Middle frontal gyrus (tissue), 1 donor: Measurements from ENCODE around the gene RBFOX2.

Source experiments
- DNase-seq: peaks from one replicate; pipeline ENCODE4 v3.0.0-alpha.2; 2015; ENCODE audit warnings: low spot score; ENCODE audit errors: extremely low spot score

Gene RBFOX2

DNA sequence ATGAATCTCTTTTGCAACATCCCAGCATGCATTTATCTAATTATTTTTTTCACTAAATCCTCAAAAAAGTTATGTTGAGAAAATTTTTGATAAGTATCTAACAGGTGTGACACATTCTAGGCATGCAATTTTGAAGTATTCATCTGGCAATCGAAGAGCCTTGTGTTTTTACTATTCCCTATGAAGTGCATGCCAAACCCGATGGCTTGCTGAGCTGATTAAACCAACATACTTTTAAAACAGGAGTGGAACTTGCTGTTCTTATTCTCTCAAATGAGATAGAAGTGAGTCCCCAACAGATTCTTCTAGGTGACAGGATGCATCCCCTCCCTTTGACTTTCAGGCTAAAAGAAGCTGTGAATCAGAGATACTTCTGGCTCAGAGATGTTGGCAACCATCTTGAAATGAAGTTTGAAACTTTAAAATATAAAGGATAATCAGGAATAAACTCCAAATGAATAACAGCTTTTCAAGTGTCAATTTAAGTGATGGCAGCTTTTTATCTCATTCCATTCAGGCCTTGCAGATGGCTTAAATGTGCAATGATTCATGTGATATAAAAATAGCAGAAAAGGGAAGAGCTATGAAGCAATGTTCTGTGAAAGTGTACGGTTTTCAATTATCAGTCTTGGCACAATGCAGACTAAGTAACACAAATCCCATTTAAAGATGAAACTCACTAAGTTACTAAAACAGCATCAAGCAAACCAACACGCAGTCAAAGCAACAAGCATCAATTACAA, 243.3 kb downstream of the RBFOX2 start:
- DNase-seq: no peak

DNA sequence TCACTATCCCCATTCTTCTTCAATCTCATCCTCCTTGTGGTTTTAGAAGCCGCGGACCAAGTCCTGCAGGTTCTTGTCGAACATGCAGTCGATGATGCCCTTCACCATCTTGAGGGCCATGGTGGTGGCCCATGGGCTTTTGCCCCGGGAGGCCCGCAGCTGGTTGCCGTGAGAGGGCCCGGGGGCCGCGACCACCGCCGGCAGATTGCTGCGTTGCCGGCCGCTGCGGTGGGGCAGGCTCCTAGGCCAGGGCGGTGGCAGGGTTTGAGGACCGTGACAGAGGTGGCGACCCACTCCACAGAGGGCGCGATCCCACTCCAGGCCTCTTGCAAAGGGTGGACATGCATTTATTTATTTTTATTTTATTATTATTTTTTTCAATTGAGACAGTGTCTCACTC, 244.0 kb downstream of the RBFOX2 start:
- DNase-seq: no peak

DNA sequence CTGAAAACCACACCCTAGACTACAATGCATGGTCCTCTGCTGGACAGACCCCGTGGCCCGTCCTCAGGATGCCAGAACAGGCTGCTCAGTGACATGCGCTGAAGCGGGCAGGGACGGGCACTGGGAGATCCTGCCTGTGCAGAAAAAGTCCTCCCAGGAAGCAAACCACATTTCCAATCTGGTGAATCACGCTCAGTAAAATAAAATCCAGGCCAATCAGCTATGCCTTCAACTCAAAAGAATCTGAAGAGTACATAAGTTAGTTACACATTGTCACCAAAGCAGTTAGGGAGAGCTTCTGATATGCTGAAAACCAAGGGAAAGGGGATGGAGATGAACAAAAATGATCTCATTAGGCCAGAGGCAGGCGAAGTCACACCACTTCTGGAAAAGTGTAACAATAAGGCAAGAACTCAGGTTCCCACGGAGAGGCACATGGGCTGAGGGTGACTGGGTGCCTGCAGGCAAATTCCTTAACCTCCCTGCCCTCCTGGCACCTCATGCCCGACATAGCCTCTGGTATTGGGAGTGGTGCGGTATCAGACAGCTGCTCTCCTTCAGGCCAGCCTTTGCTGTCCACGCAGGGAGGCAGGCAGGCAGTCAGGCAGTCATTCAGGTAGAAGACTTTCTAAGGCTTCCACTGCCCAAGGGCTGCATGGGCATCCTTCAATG, 244.5 kb downstream of the RBFOX2 start:
- no peak for DNase-seq

DNA sequence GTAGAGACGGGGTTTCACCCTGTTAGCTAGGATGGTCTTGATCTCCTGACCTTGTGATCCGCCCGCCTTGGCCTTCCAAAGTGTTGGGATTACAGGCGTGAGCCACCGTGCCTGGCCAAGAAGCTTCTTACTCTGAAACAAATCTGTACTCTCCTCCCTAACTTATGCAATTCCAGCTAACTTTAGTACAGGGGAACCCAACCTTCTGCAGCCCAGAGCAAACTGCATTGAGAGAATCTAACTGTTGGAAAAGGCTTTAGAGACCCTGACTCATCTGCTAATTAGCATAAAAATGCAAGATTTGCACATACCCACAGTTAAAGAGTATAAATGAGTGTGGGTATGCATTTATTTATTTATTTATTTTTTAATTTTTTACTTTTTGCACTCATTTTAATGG, 246.1 kb downstream of the RBFOX2 start:
- no peak for DNase-seq

DNA sequence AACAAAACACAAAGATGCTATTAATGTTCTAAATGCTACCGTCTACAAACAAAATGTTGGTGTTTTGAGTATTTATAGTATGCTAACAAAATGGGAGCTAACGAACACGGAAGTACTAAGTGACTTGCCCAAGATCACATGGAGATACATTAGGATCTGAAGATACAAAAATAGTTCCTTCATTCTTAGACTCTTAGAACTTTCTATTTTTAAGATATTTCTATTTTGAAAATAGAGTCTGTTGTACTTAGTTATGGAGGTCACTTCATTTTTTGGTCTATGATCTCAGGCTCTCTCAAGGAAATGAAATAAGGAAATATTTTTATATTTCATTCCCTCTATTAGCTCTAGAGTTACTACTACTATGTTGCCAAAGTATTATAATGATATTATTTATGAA, 246.7 kb downstream of the RBFOX2 start:
- no peak for DNase-seq

DNA sequence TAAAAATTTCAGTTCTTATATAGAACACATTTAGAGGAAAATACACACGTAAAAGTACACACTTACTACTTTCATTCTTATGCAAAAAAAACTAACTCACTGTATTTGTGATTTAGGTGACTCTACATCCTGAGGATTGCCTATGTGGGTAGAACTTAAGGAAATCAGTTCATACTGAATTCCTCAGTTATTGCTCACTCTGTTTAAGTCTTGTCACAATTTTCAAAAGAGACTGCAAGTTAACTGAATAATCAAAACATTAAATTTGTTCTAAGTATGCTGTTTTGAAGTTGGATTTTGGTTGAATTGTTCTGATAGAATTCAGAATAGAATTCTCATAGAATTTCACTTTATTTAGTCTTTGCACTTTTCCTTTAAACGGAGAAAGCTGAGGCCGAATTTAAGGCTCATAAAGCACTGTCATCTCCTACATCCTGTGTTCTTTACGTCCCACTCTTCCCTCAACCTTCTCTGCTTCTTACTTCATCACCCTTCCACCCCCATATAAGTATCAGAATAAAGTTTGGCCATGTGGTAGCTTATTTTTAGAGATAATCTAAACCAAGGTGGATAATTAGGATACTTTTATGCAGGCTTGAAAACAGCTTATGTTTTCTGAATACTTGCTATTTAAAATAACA, 251.2 kb downstream of the RBFOX2 start:
- DNase-seq: no peak

DNA sequence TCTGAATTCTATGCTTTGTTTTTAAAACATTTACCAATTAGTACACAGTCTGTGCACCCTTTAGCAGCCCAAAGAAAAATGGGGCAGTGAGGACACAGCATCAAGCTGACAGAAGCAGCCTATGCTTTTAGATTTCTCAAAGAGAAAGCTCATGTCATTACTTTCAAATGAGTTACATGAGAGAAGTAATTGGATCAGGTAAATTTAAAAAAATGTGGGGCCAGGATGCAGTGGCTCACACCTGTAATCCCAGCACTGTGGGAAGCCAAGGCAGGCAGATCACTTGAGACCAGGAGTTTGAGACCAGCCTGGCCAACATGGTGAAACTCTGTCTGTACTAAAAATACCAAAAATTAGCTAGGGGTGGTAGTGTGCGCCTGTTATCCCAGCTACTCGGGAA, 253.3 kb downstream of the RBFOX2 start:
- no peak for DNase-seq

DNA sequence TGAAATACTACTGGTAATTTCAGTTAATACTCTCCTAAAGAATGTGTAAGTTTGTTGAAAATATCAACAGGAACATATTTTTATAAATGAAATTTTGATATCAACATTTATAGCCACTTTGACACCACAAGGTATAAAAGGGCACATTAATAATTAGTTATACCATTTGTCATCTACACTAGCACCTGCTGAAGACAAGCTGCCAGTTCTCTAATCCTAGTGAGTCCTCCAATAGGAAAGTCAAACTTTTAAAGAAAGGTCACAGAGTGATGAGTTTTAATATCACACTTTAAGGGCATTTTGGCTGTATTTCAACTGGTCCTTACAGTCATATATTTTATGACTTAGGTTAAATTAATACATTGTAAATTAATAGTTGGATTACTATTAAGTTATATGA, 258.6 kb downstream of the RBFOX2 start:
- DNase-seq: no peak

DNA sequence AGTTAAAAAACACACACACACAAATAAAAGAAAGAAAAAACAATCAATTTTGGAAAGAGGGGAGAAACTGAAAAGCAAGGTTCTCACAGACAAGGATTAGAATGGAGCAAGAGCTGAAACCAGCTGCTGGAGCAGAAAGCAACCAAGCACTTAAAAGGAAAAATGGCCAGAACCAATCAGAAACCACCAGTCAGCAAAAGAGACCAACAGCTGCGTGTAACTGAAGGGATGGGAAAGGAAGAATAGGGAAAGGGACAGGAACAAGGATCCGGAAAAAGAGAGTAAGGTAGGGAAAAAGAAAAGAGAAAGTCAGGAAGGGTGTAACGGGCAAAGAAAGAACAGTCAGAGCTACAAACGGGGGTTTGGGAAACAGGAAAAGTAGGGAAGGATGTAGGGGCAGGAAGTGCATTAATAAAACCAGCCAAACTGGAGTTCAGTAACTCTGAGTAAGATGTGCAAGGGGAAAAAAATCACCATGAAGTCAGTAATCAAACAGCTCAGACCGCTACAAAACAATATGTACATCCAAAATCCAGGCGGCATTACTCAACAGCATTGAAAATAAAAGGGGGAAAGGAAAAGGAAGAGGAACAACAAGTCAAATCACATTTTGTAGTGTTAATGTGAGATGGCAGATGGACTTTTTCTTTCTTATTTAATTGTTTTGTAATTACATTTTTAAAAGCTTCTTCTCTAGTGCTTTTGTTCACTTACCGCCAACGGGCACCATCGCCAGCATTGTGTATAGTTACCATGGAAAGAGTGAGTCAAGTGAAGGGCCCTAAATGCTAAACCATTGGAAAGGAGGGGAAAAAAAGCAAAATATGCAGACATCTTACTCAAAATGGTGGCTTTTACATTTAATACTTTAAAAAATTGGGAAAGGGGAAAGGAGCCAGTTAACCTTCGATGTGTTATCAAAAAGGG, 261.7 kb downstream of the RBFOX2 start:
- DNase-seq: no peak

DNA sequence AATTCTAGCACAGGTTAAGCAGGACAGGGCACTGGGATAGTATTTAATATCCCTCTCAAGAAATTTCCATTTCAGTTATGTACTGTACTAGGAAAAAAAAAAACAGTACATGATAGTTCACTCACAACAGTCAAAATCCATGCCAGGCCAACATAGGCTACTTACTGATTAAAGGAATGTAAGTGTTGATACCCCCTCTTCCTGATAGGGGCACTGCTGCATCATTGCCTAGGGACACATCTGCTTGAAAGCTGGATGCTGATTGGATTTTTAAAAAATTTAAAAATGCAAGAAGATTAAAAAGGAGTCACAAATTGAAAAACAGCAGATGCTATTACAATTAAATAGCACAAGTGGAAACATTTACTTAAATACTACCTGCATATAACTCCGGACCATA, 267.6 kb downstream of the RBFOX2 start:
- DNase-seq: no peak

DNA sequence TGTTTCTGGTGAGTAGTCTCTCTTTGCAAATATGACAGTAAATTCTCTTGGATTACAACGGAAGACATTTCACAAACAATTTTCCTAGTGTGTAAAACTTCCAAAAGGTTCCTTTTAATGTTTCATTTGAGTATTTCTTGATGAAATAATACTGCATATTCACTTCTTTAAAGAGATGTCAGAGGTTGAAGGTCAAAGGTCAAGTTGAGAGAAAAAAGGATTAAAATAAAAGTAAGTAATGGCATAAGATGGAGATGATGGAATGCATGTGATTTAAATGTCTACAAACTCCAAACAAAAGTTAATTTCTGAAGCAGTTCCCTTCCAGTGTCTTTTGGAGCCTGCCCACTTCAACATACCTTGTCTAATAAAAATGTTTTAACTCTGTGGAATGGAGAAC, 270.2 kb downstream of the RBFOX2 start:
- DNase-seq: no peak

DNA sequence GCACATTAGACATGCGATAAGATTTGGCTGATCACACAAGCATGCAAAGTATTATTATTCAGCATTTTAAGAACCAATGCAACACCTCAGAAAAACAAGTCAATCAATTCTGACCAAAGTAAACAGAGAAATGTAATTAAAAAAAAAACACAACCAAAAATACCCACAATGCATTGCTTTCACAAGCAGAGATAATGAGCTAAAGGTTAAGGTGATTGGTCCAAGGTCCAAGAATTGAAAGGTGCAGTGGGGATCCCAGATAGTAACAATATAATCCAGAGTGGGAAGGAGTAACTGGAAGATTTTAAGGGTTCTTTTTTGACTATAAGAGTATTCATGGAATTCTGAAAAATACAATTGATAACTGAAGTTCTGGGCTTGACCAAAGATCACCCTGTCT, 271.9 kb downstream of the RBFOX2 start:
- no peak for DNase-seq

DNA sequence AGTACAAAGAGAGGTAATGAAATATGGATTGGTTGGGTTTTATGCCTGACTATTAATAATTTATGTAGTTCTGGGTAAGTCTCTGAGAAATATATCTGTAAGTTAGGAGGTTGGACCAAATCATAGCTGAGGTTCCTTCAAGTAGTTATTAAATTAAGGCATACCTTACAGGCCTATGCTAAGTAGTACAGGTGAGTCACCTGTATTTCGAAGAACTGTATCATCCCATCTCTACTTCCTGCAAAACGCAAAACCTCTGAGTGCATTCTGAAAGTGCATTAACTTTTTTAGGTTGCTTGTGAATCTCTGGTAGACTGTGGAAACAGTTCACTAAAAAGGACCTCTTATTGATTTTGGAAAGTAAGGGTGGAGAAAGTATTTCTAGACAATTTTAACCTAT, 273.9 kb downstream of the RBFOX2 start:
- no peak for DNase-seq

DNA sequence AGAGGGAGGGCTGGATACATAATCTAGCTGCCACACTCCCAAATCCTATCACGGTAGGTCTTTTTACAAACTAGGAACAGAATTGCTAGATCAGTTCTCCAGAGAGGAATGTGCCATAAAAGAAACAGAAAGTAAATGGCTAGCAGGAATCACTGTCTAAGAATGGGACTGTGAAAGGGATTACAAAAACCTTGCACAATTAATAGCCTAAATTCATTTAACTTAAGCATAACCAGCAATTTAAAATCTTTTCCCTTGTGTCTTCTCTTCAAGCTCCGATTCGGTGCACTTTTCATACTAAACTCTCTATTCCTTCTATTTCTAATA, 275.8 kb downstream of the RBFOX2 start:
- DNase-seq: no peak

DNA sequence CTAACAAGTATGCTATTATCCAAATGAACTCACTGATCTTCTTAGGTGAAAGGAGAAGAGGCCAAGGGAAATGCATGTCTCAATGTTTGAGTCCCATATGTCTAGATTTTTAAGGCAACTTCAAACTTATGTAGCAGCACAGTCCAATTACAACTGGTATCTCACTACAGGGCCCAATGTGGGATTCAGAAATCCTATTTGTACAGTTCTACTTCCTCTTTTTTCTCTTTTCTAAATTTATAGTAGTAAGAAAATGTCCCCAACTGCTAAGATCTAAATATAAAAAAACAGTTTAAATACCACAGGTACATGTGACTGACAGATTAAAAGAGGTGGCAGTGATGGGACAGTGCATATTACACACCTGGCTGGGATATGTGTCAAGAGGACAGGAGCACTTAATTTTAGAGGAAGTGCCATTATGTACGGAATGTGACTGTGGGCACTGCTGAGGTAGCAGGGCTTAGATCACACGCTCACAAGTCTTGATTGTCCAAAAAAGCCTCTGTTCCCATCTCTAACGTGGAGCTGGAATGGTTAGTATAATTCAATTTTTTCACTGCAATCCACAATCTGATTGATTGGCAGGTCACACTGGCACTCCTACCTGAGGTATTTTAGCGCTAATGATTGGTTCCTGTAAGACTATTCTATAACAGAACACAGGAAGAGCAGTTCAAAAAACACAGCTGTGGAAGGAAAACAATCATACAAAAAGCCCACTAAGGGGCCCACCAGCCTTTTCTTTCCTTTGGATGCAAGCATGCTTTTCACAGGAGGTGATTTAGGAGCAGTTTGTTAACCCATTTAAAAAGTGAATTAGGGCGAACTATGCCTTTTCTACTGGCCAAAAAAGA, 276.4 kb downstream of the RBFOX2 start:
- no peak for DNase-seq

DNA sequence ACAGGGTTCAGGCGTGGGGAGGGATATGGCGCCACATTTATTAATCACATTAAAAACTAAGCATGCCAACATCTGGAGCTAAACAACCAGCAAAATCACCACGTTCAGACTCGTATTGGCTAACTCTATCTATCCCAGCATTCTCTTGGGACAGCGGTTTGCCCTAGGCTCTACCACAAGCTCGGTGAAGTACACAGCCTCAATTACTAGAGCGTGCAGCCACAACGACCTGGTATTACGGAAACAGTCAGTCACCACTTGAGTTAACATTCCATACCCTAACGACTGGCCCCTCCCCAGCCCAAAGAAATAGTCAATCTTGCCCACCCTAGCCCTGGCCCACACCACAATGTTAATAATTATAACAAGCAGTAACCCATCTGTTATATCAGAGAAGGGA, 278.8 kb downstream of the RBFOX2 start:
- DNase-seq: no peak

DNA sequence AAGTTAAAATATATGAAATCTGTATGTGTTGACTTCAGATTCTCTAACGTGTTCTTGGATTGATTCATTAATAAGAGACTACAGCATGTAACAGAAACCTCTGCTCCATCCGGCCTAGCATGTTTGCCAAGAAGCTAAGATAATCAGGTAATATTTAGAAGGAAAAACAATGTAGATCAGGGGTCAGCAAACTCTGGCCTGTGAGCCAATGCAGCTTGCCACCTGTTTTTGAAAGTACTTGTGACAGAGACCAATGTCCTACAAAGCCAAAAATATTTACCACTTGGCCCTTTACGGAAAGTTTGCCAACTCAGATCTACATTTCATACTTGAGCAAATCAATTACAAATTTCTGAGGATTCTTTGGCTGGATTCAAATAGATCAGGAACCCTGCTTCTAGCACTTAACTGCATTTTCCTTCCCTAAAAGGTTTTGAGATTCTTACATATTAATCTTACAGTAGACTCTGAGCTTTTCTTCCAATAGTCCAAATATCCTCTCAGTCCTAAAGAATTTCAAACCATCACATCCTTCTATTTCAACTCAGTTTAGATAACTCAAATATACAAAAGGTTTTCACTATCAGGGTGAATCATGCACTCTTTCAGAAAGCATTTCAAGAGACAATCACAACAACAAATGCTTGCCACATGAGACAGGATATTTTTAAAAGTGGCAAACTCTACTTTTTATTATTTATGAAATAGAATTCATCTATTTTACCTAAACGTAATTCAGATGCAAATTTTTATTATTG, 281.5 kb downstream of the RBFOX2 start:
- no peak for DNase-seq

DNA sequence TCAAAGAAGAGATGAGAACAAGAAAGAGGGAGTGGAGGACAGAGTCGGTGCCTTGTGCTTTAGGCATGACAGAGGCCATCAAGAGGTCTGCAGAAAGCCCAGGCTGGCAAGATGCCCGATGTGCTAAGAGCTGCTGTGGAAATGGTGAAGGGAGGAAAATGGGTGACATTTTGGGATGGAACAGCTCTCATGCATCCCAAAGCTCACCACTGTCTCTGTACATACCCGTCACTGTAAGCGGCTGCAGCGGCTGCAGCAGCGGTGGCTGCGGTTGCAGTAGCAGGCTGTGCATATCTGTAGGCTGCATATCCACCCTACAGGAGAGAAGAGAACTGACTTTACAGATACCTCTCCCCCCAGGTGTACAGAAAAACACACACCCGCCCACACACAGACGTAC, 282.4 kb downstream of the RBFOX2 start:
- DNase-seq: no peak

DNA sequence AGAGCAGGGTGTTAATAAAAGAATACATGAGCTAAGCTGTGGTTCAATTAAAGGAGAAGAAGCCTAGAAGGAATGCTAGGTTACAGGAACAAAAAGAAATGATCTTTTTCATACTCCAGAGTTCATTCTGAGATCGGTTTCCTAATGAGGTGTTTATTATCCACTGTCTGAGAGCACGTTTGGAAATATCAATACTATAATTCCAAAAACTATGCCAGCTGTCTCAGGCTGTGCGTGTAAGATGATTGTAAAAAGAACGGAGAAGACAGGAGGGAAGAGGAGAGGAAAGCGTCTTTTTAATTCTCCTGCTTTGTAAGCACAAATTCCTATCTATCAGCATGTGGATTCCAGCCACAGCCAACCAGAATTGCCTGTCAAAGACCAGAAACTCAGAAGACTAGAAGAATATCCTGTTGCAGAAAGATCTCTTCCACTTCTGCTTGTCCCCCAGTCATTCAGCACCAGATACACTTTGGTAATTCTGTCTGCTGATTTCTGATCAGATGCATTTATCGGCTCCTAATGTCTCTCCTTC, 285.2 kb downstream of the RBFOX2 start:
- DNase-seq: no peak
